Loucy (cell line): ENCODE results near the gene LHFPL3.

Source experiments
- EZH2phosphoT487 ChIP-seq: fragments of 200-600 bp; IDR thresholded peaks from 2 replicates; pipeline ENCODE4 v1.6.1; 2018; ENCODE audit warnings: antibody characterized with exemption, mild to moderate bottlenecking, moderate library complexity, borderline replicate concordance
- TF ChIP-seq, protein P1 (sequence below): fragments of 200-600 bp; sonication (generic); conservative IDR thresholded peaks from 2 replicates; pipeline ENCODE4 v1.5.1; 2014; ENCODE audit warnings: mild to moderate bottlenecking, antibody characterized with exemption, low read length

DNA sequence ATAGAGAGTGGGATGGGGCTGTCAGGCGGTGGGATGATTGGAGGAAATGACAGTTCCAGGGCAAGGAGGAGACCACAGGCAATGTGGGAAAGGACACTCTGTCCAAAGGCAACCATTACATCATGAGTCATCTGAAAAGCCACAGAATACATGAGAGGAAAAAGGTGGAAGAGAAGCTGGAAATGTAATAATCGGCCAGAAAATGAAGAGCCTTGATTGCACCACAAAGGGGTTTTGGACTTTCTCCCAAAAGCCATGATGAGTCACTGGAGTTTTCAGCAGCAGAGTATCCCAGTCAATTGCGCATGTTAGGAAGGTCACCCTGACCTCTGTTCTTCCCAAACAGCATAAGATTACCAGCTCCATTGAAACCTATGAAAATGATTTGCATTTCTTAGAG, 222.0 kb downstream of the LHFPL3 start:
- TF ChIP-seq, protein P1, sequence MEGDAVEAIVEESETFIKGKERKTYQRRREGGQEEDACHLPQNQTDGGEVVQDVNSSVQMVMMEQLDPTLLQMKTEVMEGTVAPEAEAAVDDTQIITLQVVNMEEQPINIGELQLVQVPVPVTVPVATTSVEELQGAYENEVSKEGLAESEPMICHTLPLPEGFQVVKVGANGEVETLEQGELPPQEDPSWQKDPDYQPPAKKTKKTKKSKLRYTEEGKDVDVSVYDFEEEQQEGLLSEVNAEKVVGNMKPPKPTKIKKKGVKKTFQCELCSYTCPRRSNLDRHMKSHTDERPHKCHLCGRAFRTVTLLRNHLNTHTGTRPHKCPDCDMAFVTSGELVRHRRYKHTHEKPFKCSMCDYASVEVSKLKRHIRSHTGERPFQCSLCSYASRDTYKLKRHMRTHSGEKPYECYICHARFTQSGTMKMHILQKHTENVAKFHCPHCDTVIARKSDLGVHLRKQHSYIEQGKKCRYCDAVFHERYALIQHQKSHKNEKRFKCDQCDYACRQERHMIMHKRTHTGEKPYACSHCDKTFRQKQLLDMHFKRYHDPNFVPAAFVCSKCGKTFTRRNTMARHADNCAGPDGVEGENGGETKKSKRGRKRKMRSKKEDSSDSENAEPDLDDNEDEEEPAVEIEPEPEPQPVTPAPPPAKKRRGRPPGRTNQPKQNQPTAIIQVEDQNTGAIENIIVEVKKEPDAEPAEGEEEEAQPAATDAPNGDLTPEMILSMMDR: no peak
- no peak for TF ChIP-seq EZH2phosphoT487
